Fibroblast of lung (primary cell): ENCODE measurements around the gene STKLD1. TPM values are rescaled to one million over a fixed set of nuclear protein-coding genes. Genes with fewer than 3 reads are reported as not detected.

ENCODE experiments used
- DNase-seq, 2 donors: peaks; one replicate each; pipeline versions ENCODE4 v3.0.0 to v3.0.0-alpha.2; 2010; ENCODE audit warnings: low read depth in 2 of 2
- H2AFZ ChIP-seq: 2 replicates; pipeline ENCODE4 v1.5.1; 2012; ENCODE audit warnings: low read length, control low read depth, inconsistent platforms
- H3K27ac ChIP-seq: 2 replicates; pipeline ENCODE4 v1.5.1; 2011; ENCODE audit warnings: low read length, control low read depth; ENCODE audit not compliant: insufficient read depth
- H3K27me3 ChIP-seq: 2 replicates; pipeline ENCODE4 v1.5.1; 2011; ENCODE audit warnings: mild to moderate bottlenecking, low read length; ENCODE audit not compliant: control insufficient read depth, insufficient read depth
- H3K36me3 ChIP-seq: 2 replicates; pipeline ENCODE4 v1.5.1; 2011; ENCODE audit warnings: low read length; ENCODE audit not compliant: control insufficient read depth, insufficient read depth
- H3K4me1 ChIP-seq: 2 replicates; pipeline ENCODE4 v1.5.1; 2011; ENCODE audit warnings: low read length; ENCODE audit not compliant: control insufficient read depth, insufficient read depth; ENCODE audit errors: extremely low read depth
- H3K4me2 ChIP-seq: 2 replicates; pipeline ENCODE4 v1.5.1; 2011; ENCODE audit warnings: low read length, control low read depth; ENCODE audit not compliant: insufficient read depth; ENCODE audit errors: extremely low read depth
- H3K4me3 ChIP-seq, 4 experiments: fragments of 200-600 bp in 1 of 4; sonication (generic) in 1 of 4; replicated peaks in 1 of 4; 2 replicates each; pipeline ENCODE4 v1.5.1; 2011 to 2016; ENCODE audit warnings: low read length in 4 of 4, low read depth in 3 of 4, mild to moderate bottlenecking in 3 of 4, control low read depth in 2 of 4, inconsistent platforms in 1 of 4, mixed read lengths in 1 of 4; ENCODE audit not compliant: insufficient read depth in 1 of 4; ENCODE audit errors: control extremely low read depth in 1 of 4
- H3K79me2 ChIP-seq: 2 replicates; pipeline ENCODE4 v1.5.1; 2012; ENCODE audit warnings: mild to moderate bottlenecking, low read length, inconsistent platforms; ENCODE audit not compliant: control insufficient read depth, insufficient read depth
- H3K9ac ChIP-seq: 2 replicates; pipeline ENCODE4 v1.5.1; 2011; ENCODE audit warnings: mild to moderate bottlenecking, low read length, control low read depth; ENCODE audit not compliant: insufficient read depth
- H3K9me3 ChIP-seq: 2 replicates; pipeline ENCODE4 v1.5.1; 2012; ENCODE audit warnings: low read depth, low read length; ENCODE audit not compliant: control insufficient read depth, insufficient read depth
- H4K20me1 ChIP-seq: 2 replicates; pipeline ENCODE4 v1.5.1; 2011; ENCODE audit warnings: low read length; ENCODE audit not compliant: control insufficient read depth, insufficient read depth; ENCODE audit errors: extremely low read depth
- EZH2 ChIP-seq: IDR thresholded peaks from 2 replicates; pipeline ENCODE4 v1.5.1; 2012; ENCODE audit warnings: low read length, control low read depth, mild to moderate bottlenecking; ENCODE audit errors: missing control alignments
- polyA plus RNA-seq, 2 donors: library from polyadenylated mRNA; depleted of rRNA in 1 of 2; stranded (reverse) in 1 of 2; unstranded in 1 of 2; fragments of >200 nt; gene quantifications; 2 replicates each; pipeline ENCODE4 v1.2.1, GENCODE V29; 2011 to 2012; ENCODE audit warnings: missing spikeins in 1 of 2
- total RNA-seq: library from RNA; depleted of rRNA; stranded (reverse); fragments of >200 nt; gene quantifications from 2 replicates; pipeline ENCODE4 v1.2.1, GENCODE V29; 2014
- TF ChIP-seq, protein P1 (sequence below), 2 donors: IDR thresholded peaks in 1 of 2; conservative IDR thresholded peaks in 1 of 2; 1 replicate in 1 of 2; 2 replicates in 1 of 2; pipeline ENCODE4 v1.5.1; 2011 to 2012; ENCODE audit warnings: low read length in 2 of 2, control low read depth in 1 of 2, inconsistent platforms in 1 of 2, low read depth in 1 of 2, mild to moderate bottlenecking in 1 of 2

STKLD1 gene
- total and polyA plus RNA-seq, 2 donors (not counting 1 experiment from before 2014, with no cell fraction given): 0.79 to 0.99 TPM

DNA sequence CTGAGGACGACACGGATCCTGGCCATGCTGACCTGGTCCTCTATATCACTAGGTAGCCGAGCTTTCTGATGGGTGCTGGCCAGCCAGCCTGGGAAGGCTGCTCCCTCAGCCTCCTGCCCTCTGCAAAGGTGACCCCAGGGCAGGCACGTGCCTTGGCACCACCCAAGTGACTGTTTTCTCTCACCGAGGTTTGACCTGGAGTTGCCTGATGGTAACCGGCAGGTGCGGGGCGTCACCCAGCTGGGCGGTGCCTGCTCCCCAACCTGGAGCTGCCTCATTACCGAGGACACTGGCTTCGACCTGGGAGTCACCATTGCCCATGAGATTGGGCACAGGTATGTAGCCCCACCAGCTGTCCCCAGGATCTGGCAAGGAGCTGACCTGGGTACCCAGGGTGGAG, 49.8 kb downstream of the STKLD1 start:
- Histone ChIP-seq H3K36me3 (no peaks in the 10 kb centered on the region), H3K4me3 (no peak overlapping the region), H3K27me3 (peaks cover 5% of the 10 kb centered on the region), H3K4me1 (no peaks in the 10 kb centered on the region), H2AFZ (no peak overlapping the region), H3K79me2 (no peaks in the 10 kb centered on the region), H3K9me3 (no peaks in the 10 kb centered on the region), H3K4me2 (no peak overlapping the region), H3K27ac (no peak overlapping the region), H4K20me1 (no peaks in the 10 kb centered on the region), H3K9ac (no peak overlapping the region)
- no peak for DNase-seq
- no peak for TF ChIP-seq EZH2
- TF ChIP-seq, protein P1, sequence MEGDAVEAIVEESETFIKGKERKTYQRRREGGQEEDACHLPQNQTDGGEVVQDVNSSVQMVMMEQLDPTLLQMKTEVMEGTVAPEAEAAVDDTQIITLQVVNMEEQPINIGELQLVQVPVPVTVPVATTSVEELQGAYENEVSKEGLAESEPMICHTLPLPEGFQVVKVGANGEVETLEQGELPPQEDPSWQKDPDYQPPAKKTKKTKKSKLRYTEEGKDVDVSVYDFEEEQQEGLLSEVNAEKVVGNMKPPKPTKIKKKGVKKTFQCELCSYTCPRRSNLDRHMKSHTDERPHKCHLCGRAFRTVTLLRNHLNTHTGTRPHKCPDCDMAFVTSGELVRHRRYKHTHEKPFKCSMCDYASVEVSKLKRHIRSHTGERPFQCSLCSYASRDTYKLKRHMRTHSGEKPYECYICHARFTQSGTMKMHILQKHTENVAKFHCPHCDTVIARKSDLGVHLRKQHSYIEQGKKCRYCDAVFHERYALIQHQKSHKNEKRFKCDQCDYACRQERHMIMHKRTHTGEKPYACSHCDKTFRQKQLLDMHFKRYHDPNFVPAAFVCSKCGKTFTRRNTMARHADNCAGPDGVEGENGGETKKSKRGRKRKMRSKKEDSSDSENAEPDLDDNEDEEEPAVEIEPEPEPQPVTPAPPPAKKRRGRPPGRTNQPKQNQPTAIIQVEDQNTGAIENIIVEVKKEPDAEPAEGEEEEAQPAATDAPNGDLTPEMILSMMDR (conservative IDR thresholded peaks at IDR 0.05 in 1 of 2, IDR thresholded peaks at IDR 0.05 in 1 of 2; ENCODE audit: low read depth in 1 of 2, low read length in 2 of 2): no peak

GRCh38 chr9:133427658-133428348, 51.6 kb downstream of the STKLD1 start:
- H2AFZ ChIP-seq: no peak overlapping the region
- no peaks in the 10 kb centered on the region for H3K79me2 ChIP-seq
- no peak overlapping the region for H3K9ac ChIP-seq
- DNase-seq: no peak
- no peaks in the 10 kb centered on the region for H3K4me1 ChIP-seq
- no peak overlapping the region for H3K27ac ChIP-seq
- H4K20me1 ChIP-seq: no peaks in the 10 kb centered on the region
- H3K27me3 ChIP-seq: peaks cover 5% of the 10 kb centered on the region
- no peak overlapping the region for H3K4me3 ChIP-seq
- TF ChIP-seq, protein P1 (conservative IDR thresholded peaks at IDR 0.05 in 1 of 2, IDR thresholded peaks at IDR 0.05 in 1 of 2; ENCODE audit: low read depth in 1 of 2, low read length in 2 of 2): no peak
- TF ChIP-seq EZH2: peak; percentile 49
- H3K4me2 ChIP-seq: no peak overlapping the region
- no peaks in the 10 kb centered on the region for H3K9me3 ChIP-seq
- H3K36me3 ChIP-seq: no peaks in the 10 kb centered on the region

- Histone ChIP-seq H3K4me1 (no peaks in the 10 kb centered on the region), H3K36me3 (no peaks in the 10 kb centered on the region), H3K4me3 (no peak overlapping the region), H3K9me3 (no peaks in the 10 kb centered on the region), H3K27ac (no peak overlapping the region), H3K27me3 (peaks cover 5% of the 10 kb centered on the region), H4K20me1 (no peaks in the 10 kb centered on the region), H3K4me2 (no peak overlapping the region), H3K9ac (no peak overlapping the region), H3K79me2 (no peaks in the 10 kb centered on the region), H2AFZ (no peak overlapping the region)
- no peak for DNase-seq
- TF ChIP-seq, protein P1 (conservative IDR thresholded peaks at IDR 0.05 in 1 of 2, IDR thresholded peaks at IDR 0.05 in 1 of 2; ENCODE audit: low read depth in 1 of 2, low read length in 2 of 2): no peak
- peak; percentile 42 for TF ChIP-seq EZH2
Observed at GRCh38 chr9:133428617-133429101, 52.5 kb downstream of the STKLD1 start.
